Measurements from ENCODE around the gene DRD1.
"Not testable (repeated sequence)": the region's sequence is repeated elsewhere in the genome, so short reads cannot be mapped to it uniquely, and the experiment has no call there.

DRD1 gene

DNA sequence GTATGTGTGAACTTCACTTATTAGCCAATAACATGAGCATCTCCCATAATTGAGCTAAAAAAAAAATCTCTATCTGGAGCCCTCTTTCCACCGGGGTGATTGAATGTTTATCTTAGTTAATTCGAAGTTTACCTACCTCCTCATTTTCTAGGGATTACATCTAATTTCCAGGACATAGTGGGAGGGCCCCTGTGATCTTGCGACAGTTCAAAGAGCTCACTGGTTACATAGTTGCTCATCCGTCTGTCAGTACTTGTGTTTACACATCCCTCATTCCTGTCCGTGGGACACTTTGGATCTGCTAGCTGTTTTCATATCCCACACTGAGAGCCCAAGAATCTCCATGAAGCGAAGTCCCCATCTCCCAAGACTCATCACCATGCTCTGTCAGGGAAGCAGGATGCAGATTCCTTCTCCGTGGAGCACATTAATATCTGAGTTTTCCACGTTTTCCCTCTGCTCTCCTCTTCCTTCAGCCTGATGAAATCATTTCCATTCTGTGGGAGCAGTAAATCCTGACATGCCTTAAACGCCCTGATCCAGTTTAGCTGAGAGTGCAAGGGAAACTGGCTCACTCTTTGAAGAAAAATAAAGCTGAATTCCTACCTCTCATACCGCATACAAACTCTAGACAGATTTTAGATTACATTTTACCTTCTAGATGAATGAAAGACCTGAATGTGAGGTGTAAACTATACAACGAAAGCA, 24.2 kb upstream of the DRD1 start:
- DNase-seq = no peak

DNA sequence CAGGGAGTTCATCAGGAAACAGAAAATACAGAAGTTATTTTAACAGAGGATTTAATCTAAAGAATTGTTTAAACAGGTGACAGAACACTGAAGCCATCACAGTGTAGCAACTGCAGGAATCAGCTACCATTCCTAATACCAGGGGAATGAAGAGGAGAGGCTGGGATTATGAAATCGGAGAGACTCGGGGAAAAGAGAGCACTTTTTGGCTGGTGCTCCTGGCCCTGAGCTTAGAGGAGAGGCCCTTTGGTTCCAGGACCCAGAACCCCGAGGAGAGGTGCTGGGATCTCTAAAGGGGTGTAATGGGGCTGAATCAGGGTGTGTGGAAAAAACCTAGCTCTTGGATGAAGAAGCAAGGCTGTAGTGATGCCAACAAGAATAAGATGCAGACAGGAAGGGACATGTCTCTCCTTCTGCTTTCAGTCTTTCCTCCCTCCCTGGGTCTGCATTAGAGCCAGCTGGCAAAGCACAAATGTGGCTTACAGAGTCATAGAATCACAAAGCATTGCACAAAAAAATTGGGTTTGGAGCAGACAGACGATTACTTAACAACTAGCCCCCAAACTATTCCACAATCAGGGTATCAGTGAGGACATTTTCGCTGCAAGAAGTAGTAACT, 22.8 kb upstream of the DRD1 start:
- peak in 6 of 51 donors; percentile 11 to 59 (median 15) for DNase-seq

DNA sequence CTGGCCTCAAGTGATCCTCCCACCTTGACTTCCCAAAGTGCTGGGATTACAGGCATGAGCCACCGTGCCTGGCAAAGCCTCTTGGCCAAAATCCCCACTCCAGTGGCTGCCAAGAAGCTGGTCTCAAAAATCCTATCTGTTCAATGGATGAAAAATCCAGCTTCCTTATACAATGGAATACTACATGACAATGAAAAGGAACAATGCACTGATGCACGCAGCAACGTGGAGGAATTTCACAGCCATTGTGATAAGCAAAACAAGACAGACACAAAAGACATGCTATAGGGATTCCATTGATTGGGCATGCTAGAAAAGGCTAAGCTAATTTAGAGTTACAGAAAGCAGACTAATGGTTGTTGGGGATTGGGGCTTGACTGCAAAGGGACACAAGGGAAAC, 21.3 kb upstream of the DRD1 start:
- no peak for DNase-seq

GRCh38 chr5:175464942-175465233, 20.9 kb upstream of the DRD1 start:
- DNase-seq = no peak

DNA sequence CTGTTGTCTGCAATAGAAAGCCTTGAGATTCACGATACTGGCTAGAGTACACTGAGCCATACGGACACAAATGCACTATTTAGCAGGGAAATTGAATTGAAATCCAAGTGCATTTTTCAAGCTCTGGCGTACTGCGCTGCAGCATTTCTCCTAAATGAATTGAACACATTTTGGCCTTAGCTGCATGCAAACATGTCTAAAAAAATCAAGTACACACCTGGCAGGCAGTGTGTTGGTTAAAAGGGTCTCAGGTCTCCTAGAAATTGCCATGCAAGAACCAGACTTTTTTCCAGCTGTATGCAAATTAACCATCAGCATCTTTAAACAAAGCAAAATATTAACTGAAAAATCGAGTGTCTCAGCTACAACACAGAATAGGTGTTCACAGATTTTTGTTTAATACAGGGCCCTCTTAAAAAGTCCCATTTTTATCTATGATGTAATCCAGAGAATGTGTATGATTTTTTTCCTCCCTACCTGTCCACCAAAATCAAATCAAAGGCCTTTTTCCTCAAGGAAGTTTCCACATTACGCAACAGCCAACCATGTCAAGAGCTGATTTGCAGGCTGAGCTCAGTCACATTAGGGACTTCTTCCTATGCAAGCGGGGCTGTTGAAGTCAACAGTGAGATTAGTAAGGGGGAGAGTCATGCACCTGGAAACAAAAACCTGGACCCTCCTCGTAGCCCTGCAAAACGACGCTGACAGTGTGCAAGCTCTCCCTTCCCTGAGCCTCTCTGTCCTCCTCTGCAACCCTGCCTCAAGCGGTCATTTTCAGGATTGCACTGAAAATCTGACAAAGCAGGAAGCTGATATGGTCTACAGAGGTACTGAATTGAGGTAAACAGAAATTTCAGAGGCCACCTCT, 20.3 kb upstream of the DRD1 start:
- DNase-seq = peak in 26 of 51 donors; percentile 9 to 67 (median 34)

DNA sequence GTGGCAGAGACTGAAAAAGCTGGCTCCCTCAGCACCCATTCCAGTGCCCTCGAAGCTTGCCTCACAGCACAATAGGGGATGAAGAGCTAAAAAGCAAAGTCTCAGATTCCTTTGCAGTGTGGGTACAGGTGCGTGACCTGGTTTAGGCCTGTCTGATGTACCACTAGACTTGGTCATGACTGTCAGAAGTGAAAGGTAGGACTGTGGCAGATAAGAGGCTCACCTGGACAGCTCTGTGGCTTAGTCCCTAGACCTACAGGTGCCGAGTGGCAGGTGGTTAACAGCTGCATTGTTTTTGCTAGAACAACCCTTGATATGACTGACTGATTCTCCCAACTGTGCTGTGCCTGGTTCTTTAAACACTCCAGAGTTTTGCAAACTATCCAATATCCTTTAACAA, 19.7 kb upstream of the DRD1 start:
- no peak for DNase-seq

- DNase-seq = no peak
These were observed 17.4 kb upstream of the DRD1 start for GRCh38 chr5:175461370-175461769.

DNA sequence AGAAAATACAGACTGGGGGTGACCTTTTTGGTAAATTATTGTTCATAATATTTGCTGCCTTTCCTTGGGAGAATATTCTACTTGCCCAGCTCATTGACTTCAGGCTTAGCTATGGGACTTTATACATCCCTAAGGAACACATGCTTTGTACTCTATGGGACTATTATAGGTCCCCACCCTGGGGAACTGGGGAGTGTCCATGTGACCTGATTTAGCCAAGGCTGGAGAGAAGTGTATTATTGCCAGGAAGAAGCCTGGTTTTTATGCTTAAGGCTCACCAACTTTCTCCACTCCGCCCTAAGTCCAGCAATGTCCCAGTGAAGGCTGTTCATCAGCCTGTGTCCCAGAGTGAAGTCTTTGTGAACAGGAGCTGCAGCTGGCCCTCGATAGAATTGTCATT, 16.6 kb upstream of the DRD1 start:
- no peak for DNase-seq

GRCh38 chr5:175460126-175460525, 16.1 kb upstream of the DRD1 start:
- DNase-seq = no peak

DNA sequence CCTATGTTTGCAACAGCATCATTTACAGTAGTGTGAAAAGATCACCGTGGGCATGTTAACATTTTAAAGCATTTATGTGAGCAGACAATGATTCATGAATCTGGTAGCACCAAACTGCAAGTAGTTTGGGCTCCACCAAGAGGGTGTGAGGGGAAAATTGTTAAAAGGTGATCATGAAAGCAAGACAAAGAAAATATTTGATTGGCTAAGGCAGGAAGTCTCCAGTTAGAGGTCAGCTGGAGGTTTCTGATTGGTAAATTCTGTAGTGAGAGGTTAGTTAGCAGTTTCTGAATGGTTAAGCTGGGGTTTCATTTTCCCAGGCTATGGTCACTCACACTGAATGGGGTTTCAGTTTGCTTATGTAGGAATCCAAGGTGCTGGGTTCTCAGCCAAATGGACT, 13.5 kb upstream of the DRD1 start:
- DNase-seq = no peak

GRCh38 chr5:175456105-175456742, 12.2 kb upstream of the DRD1 start:
- peak in 1 of 51 donors; percentile 6 for DNase-seq

GRCh38 chr5:175454338-175454737, 10.4 kb upstream of the DRD1 start:
- not testable (repeated sequence) for DNase-seq

DNA sequence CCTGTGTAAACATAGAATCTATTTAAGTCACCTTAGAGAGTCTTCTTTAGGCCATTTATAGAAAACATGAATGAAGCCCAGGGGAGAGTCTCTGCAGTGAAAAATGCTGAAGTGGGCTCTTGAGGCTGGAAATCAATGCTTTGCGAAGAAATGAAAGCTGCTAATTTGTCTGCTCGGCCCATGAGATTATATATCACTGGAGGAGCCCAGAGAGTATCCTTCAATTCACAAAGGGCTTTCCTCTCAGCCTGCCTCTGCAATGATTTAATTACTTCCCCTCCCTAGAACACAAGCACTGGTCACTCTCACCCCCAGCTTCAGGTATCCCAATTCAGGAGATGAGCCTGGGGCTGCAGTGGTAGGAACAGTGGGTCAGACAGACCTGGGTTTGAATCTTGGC, 8.2 kb upstream of the DRD1 start:
- no peak for DNase-seq

DNA sequence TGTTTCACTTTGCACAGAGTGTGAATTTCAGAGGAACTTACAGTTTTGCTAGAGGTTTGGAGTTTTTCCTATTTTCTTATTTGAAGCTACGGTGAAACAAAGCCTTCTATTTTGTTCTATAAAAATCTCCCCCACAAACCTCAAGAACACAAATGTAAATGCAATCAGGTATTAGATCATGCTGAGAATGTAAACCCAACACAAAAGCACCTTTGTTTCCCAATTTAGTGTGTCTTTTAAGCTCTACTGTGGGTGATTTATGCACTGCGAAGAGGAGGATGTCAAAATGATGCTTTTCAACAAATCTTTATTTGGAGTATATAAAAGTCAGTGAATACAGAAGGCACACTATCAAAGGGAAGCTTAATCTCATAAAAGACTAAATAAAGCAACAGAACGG, 4.3 kb upstream of the DRD1 start:
- peak in 1 of 51 donors; percentile 27 for DNase-seq

- no peak for DNase-seq
These were observed 3.6 kb upstream of the DRD1 start for GRCh38 chr5:175447571-175447970.

DNA sequence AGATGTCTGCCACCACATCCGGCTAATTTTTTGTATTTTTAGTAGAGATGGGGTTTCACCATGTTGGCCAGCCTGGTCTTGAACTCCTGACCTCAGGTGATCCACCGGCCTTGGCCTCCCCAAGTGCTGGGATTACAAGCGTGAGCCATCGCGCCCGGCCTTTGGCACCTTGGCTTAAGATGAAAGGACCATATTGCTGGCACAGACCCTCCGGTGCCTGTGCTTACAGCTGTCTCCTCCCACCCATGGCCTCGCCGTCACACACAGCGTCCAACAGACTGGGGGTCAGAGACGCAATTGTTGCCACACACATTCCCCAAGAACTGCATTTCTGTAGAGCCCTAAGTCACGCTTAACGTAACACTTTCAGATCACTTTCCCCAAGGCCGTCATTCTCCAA, 2.4 kb upstream of the DRD1 start:
- not testable (repeated sequence) for DNase-seq

- peak in 2 of 51 donors; percentile 56 to 69 for DNase-seq
These were observed 999 bp upstream of the DRD1 start for GRCh38 chr5:175444905-175445456.

DNA sequence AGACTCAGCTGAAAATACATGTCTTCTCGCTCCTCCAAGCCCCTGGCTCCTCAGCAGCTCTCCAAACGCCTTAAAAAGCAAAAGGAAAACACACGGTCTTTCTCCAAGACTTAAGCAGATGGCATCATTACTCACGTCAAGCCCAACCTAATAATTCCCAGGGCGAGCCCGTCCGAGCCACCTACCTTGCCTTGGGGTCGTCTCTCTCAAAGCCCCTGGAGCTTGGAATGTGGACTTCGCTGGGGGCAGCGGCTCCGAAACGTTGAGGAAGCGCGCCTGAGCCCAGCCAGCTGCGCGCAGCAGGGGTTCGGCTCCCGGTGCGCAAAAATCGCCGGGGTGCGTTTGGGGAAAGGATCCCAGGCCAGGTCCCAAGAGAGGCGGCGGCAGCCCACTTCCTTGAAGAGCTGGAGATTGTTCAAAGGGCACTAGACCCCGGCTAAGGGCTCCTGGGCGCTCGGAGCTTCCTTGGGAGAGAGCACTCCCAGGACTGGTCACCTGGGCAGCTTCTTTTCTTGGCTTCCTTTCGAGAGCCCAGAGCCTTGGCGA, 395 bp downstream of the DRD1 start:
- no peak for DNase-seq

DNA sequence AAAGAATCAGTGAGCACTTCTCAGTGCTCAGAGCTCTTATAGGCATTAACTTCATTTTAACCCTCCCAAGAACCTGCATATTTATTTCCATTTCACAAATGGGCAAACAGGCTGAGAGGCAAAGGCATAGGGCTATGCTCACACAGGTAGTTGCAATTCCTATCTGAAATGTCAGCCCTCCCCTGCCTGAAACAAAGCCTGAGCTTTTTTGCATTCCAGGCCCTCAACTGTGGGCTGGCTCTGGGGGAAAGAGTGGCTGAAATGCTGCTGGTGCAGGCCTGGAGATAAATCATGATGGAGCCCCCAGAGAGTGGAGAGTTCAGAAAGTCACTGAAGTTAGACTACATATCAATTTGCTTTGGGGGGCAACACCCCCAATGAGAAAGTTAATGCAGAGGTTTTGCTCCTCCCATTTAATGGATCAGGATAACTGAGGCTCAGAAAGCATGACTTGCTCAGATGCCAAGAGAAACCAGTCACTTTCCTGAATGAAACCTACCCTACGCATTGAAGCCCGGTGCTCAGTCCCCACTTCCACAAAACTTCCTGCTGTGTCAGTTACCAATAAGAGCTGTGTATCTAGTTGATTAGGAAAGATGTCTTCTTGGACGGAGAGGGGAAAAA, 5.6 kb downstream of the DRD1 start:
- DNase-seq = no peak

GRCh38 chr5:175436359-175436758, 7.6 kb downstream of the DRD1 start:
- no peak for DNase-seq

GRCh38 chr5:175434800-175435199, 9.2 kb downstream of the DRD1 start:
- DNase-seq = no peak

All from hypothalamus (tissue), 51 donors.